22Rv1 (cell line): ENCODE results near the gene SMURF2.

Experiments
- H3K27ac ChIP-seq: fragments of 450-650 bp; 2 replicates; pipeline ENCODE4 v1.5.1; 2017
- CTCF ChIP-seq: fragments of 450-650 bp; IDR thresholded peaks from 2 replicates; pipeline ENCODE4 v1.5.1; 2017; ENCODE audit warnings: mild to moderate bottlenecking
- ZFX ChIP-seq: fragments of 450-650 bp; IDR thresholded peaks from 2 replicates; pipeline ENCODE4 v1.6.1; 2017; ENCODE audit warnings: antibody characterized with exemption, borderline replicate concordance

SMURF2 gene

DNA sequence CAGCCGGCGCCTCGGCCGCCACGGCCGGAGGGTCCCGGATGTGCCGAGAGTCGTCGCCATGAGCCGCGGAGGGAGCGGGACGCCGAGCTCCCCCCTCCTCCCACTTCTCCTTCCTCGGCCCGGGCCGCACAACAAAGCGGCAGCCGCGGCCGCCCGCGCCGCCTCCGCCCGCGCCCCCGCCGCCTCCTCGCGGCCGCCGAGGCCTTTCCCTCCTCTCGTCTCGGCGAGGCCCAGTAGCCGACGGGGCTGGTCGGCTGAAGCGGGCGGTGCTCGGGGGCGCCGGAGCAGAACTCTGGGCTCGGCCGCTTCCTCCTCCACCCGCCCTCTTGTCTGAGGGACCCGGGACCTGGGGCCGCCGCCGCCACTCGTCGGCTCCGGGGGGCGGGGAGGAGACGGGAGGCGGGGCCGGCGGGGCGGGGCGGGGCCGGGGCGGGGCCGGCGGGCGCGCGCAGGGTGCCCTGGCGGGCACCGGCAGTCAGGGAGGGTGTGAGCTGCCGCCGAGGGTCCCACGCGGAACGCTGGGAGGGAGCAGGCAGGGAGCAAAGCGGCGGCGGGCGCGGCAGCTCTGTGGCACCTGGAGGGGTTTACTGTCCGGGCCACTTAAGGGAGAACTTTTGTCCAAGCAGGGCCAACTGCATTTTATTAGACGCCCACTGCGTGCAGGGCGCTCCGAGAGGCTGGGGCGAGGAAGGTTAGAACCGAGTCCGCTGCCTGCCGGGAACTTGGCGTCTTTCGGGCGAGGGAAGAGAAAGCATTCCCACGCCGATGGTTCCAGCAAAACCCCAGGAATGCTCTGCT is at the start of gene SMURF2:
Gene SMURF2, minus strand, starts transcription at position 332 of the 798 bp plus-strand sequence. CDS start 427 bp downstream, outside the sequence.
- TF ChIP-seq ZFX: no peak
- TF ChIP-seq CTCF: no peak
- peak within 1 kb of the TSS; percentile 78 for H3K27ac ChIP-seq

GRCh38 chr17:64709481-64709880 is 47.4 kb upstream of the SMURF2 start:
- TF ChIP-seq CTCF (no peak), ZFX (no peak)
- no peak overlapping the region for H3K27ac ChIP-seq

GRCh38 chr17:64707050-64707591 is 45.0 kb upstream of the SMURF2 start:
- TF ChIP-seq CTCF: no peak
- no peak for TF ChIP-seq ZFX
- H3K27ac ChIP-seq: peak overlapping the region; percentile 43

- H3K27ac ChIP-seq: peak overlapping the region; percentile 43
- TF ChIP-seq ZFX (no peak), CTCF (no peak)
Measured at GRCh38 chr17:64706224-64707049, 44.3 kb upstream of the SMURF2 start.

DNA sequence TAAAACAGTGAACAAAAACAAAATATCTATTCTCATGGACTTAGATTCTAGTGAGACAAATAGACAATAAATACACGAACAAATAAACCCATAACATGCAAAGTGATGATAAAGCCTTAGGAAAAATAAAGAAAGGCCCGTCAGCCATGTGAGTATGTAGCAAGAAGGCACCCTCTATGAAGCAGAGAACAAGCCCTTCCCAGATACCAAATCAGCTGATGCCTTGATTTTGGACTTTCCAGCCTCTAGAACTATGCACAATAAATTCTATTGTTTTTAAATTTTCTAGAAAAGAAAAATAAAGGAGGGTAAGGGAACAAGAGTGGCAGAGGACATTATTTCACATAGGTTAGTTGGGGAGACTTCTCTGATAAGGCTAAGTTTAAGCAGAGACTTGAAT is 40.7 kb upstream of the SMURF2 start:
- TF ChIP-seq CTCF (no peak), ZFX (no peak)
- no peak overlapping the region for H3K27ac ChIP-seq

GRCh38 chr17:64698725-64699124 is 36.6 kb upstream of the SMURF2 start:
- H3K27ac ChIP-seq: no peak overlapping the region
- no peak for TF ChIP-seq CTCF
- no peak for TF ChIP-seq ZFX
